MM.1S (cell line): ENCODE measurements around the gene ANKIB1.

Experiments
- DNase-seq: peaks from one replicate; pipeline ENCODE4 v3.0.0-alpha.2; 2015
- H2AFZ ChIP-seq: fragments of 300-600 bp; sonication (generic); 2 replicates; pipeline ENCODE4 v1.6.0; 2016; ENCODE audit warnings: antibody characterized with exemption, low read length
- H3F3A ChIP-seq: fragments of 300-600 bp; sonication (generic); 2 replicates; pipeline ENCODE4 v1.6.1; 2016; ENCODE audit warnings: mild to moderate bottlenecking, antibody characterized with exemption, low read length, moderate library complexity, mixed read lengths; ENCODE audit not compliant: insufficient read depth
- H3K27ac ChIP-seq: fragments of 300-600 bp; sonication (generic); 2 replicates; pipeline ENCODE4 v1.5.1; 2016; ENCODE audit warnings: mild to moderate bottlenecking, low read length
- H3K27me3 ChIP-seq: fragments of 300-600 bp; sonication (generic); replicated peaks from 2 replicates; pipeline ENCODE4 v1.6.0; 2016; ENCODE audit warnings: low read length; ENCODE audit not compliant: insufficient read depth
- H3K36me3 ChIP-seq: fragments of 300-600 bp; sonication (generic); replicated peaks from 2 replicates; pipeline ENCODE4 v1.6.1; 2016; ENCODE audit warnings: mild to moderate bottlenecking, low read length, mixed read lengths; ENCODE audit not compliant: insufficient read depth
- H3K4me1 ChIP-seq: fragments of 300-600 bp; sonication (generic); 2 replicates; pipeline ENCODE4 v1.6.1; 2016; ENCODE audit warnings: low read length, mixed read lengths
- H3K4me2 ChIP-seq: fragments of 300-600 bp; sonication (generic); 2 replicates; pipeline ENCODE4 v1.6.0; 2016; ENCODE audit warnings: low read depth, low read length
- H3K4me3 ChIP-seq: fragments of 300-600 bp; sonication (generic); 2 replicates; pipeline ENCODE4 v1.5.1; 2016; ENCODE audit warnings: low read length, mixed read lengths
- H3K79me2 ChIP-seq: fragments of 300-600 bp; sonication (generic); 2 replicates; pipeline ENCODE4 v1.6.1; 2016; ENCODE audit warnings: mixed run types, low read length, mixed read lengths
- H3K9ac ChIP-seq: fragments of 300-600 bp; sonication (generic); 2 replicates; pipeline ENCODE4 v1.6.1; 2016; ENCODE audit warnings: low read length, mixed read lengths
- H3K9me2 ChIP-seq: fragments of 300-600 bp; sonication (generic); replicated peaks from 2 replicates; pipeline ENCODE4 v1.6.1; 2016; ENCODE audit warnings: mild to moderate bottlenecking, low read length, mixed read lengths; ENCODE audit not compliant: insufficient read depth
- H3K9me3 ChIP-seq: fragments of 300-600 bp; sonication (generic); replicated peaks from 2 replicates; pipeline ENCODE4 v1.6.1; 2016; ENCODE audit warnings: mild to moderate bottlenecking, low read length, mixed read lengths; ENCODE audit not compliant: insufficient read depth
- H4K20me1 ChIP-seq: fragments of 300-600 bp; sonication (generic); 2 replicates; pipeline ENCODE4 v1.6.1; 2016; ENCODE audit warnings: mild to moderate bottlenecking, low read length, moderate library complexity, mixed read lengths; ENCODE audit not compliant: insufficient read depth
- EZH2 ChIP-seq: fragments of 300-600 bp; sonication (generic); optimal IDR thresholded peaks from 2 replicates; pipeline ENCODE3; 2017; ENCODE audit warnings: low read depth, mild to moderate bottlenecking, antibody characterized with exemption, low read length, mixed read lengths
- EZH2phosphoT487 ChIP-seq: fragments of 300-600 bp; sonication (generic); IDR thresholded peaks from 2 replicates; pipeline ENCODE4 v1.6.1; 2018; ENCODE audit warnings: antibody characterized with exemption, low read length
- TF ChIP-seq, protein P1 (sequence below): fragments of 300-600 bp; sonication (generic); IDR thresholded peaks from 2 replicates; pipeline ENCODE4 v1.5.1; 2016; ENCODE audit warnings: antibody characterized with exemption, low read length, mixed read lengths

Gene ANKIB1

DNA sequence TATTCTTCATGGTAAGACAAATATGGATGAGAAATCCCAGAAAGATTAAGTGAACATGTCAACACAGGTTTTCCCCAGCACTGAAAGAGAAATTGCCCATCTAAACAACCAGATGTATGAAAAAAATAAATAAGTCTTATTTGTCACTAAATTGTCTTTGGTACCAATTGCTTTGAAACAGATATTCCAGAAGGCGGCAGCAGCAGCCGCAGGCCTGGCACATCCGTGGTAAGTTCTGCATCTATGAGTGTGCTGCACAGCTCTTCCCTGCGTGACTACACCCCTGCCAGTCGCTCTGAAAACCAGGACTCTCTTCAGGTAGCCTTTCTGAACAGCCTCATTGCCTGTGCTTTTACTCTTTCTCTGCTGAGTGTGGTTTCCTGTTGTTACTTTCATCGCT is 151.8 kb downstream of the ANKIB1 start:
- DNase-seq, result no peak
- H3K9me3 ChIP-seq, result no peaks in the 10 kb centered on the region
- H3K4me3 ChIP-seq, result no peak overlapping the region
- no peaks in the 10 kb centered on the region; the same call in 1 of the 2 replicates for H3K36me3 ChIP-seq
- H3K79me2 ChIP-seq, result no peaks in the 10 kb centered on the region
- H3K9ac ChIP-seq, result no peak overlapping the region
- no peak overlapping the region for H3K4me2 ChIP-seq
- H3K9me2 ChIP-seq, result no peaks in the 10 kb centered on the region
- H3K27me3 ChIP-seq, result no peaks in the 10 kb centered on the region
- no peaks in the 10 kb centered on the region for H4K20me1 ChIP-seq
- H3K4me1 ChIP-seq, result no peaks in the 10 kb centered on the region
- no peak overlapping the region for H2AFZ ChIP-seq
- no peaks in the 10 kb centered on the region for H3F3A ChIP-seq
- TF ChIP-seq, protein P1, sequence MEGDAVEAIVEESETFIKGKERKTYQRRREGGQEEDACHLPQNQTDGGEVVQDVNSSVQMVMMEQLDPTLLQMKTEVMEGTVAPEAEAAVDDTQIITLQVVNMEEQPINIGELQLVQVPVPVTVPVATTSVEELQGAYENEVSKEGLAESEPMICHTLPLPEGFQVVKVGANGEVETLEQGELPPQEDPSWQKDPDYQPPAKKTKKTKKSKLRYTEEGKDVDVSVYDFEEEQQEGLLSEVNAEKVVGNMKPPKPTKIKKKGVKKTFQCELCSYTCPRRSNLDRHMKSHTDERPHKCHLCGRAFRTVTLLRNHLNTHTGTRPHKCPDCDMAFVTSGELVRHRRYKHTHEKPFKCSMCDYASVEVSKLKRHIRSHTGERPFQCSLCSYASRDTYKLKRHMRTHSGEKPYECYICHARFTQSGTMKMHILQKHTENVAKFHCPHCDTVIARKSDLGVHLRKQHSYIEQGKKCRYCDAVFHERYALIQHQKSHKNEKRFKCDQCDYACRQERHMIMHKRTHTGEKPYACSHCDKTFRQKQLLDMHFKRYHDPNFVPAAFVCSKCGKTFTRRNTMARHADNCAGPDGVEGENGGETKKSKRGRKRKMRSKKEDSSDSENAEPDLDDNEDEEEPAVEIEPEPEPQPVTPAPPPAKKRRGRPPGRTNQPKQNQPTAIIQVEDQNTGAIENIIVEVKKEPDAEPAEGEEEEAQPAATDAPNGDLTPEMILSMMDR, result no peak
- TF ChIP-seq EZH2phosphoT487 (no peak), EZH2 (no peak)
- no peak overlapping the region for H3K27ac ChIP-seq

DNA sequence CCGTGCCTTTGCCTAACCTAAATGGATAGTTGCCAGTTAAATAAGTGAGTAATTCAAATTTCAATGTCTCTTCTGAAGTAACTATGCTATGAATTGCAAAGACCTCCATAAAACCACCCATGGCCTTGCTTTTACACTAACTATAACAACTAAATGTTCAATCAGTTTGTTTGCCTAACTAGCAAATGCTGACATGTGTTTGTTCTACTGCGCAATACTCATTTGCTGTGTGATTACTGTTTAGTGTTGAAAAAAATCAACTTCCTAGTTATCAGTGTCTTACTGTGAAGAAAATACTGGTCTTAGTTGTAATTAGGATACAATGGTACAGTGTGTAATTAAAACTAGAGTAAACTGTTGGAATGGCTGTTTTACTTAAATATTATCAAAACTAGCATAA is 154.2 kb downstream of the ANKIB1 start:
- Histone ChIP-seq H2AFZ (no peak overlapping the region), H3K9ac (no peak overlapping the region), H3K79me2 (no peaks in the 10 kb centered on the region), H3K27ac (no peak overlapping the region), H3K9me3 (no peaks in the 10 kb centered on the region), H3K27me3 (no peaks in the 10 kb centered on the region), H4K20me1 (no peaks in the 10 kb centered on the region), H3K9me2 (no peaks in the 10 kb centered on the region), H3K4me2 (no peak overlapping the region), H3K4me3 (no peak overlapping the region), H3K4me1 (no peaks in the 10 kb centered on the region), H3F3A (no peaks in the 10 kb centered on the region), H3K36me3 (no peaks in the 10 kb centered on the region; the same call in 1 of the 2 replicates)
- no peak for DNase-seq
- TF ChIP-seq EZH2phosphoT487 (no peak), EZH2 (no peak)
- TF ChIP-seq, protein P1, result no peak

DNA sequence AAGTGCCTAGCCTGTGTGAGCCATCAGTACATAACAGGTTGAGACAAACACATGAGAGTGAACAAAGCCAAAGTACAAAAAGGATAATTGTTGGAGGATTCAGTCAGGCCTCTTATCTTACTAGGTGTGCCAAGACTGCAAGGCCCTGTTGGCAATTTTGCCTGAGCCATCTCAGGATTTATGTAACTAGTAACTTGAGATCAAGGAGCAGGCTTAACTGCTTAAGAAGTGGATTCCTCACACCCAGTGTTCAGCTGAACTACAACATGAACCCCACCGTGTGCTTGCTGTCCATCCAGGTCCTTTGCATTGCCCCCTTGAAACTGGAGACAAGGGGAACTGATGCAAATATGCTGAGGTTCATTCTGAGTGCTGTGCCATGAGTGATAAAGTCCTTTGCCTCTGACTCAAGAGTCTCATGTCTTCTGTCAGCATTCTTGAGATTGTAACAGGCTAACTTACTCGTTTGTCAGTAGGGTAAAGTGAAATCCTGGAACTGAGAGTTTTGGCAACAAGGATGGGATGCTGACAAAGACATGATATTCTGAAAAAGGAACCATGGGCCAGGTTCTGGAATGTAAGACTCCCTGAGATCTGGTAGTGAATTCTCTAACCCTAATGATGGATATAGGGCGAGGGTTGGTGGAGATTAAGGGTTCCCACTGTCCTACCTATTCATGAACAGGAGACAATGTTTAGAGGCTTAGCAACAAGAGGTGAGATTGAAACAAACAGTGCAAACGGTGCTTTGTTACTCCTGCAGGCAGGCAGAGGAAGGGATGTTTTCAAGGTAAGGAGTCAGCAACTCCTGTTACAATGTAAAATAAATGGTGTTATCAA is 157.4 kb downstream of the ANKIB1 start:
- Histone ChIP-seq H3K4me3 (no peak overlapping the region), H3K9me2 (no peaks in the 10 kb centered on the region), H3K9ac (no peak overlapping the region), H3K4me1 (no peaks in the 10 kb centered on the region), H3K79me2 (no peaks in the 10 kb centered on the region), H3K27me3 (no peaks in the 10 kb centered on the region), H3K27ac (no peak overlapping the region), H3K36me3 (no peaks in the 10 kb centered on the region; the same call in 1 of the 2 replicates), H3K9me3 (no peaks in the 10 kb centered on the region), H3F3A (no peaks in the 10 kb centered on the region), H3K4me2 (no peak overlapping the region), H4K20me1 (no peaks in the 10 kb centered on the region), H2AFZ (no peak overlapping the region)
- TF ChIP-seq EZH2 (no peak), EZH2phosphoT487 (no peak)
- TF ChIP-seq, protein P1, result no peak
- DNase-seq, result no peak
